NCI-H2081 treated with DMSO at 0.1 percent for 48 hours (cell line): ENCODE measurements around the gene F10.
"Not testable (repeated sequence)": the region's sequence is repeated elsewhere in the genome, so short reads cannot be mapped to it uniquely, and the experiment has no call there.

ENCODE experiments used
- DNase-seq: peaks from one replicate; lab custom pipeline; 2025; lab: John Stamatoyannopoulos, UW

Gene F10

GRCh38 chr13:113153810-113154748 is 31.5 kb downstream of the F10 start:
- no peak for DNase-seq

GRCh38 chr13:113155201-113155600 is 32.6 kb downstream of the F10 start:
- no peak for DNase-seq

- DNase-seq: no peak
These were observed 33.5 kb downstream of the F10 start for GRCh38 chr13:113155982-113156655.

GRCh38 chr13:113157206-113157928 is 34.8 kb downstream of the F10 start:
- no peak for DNase-seq

GRCh38 chr13:113157929-113158747 is 35.5 kb downstream of the F10 start, which contains the start of gene PROZ:
TSS of gene PROZ (plus strand) at chr13:113158648. CDS start at chr13:113158661, 13 bp downstream.
- DNase-seq: no peak

- no peak for DNase-seq
These were observed 36.3 kb downstream of the F10 start for GRCh38 chr13:113158946-113159345.

- DNase-seq: no peak
These were observed 37.1 kb downstream of the F10 start for GRCh38 chr13:113159701-113160100.

- DNase-seq: no peak
These were observed 38.4 kb downstream of the F10 start for GRCh38 chr13:113160983-113161382.

- no peak for DNase-seq
These were observed 38.8 kb downstream of the F10 start for GRCh38 chr13:113161433-113161832.

GRCh38 chr13:113161975-113162374 is 39.4 kb downstream of the F10 start:
- DNase-seq: not testable (repeated sequence)

- no peak for DNase-seq
These were observed 40.4 kb downstream of the F10 start for GRCh38 chr13:113162783-113163685.

- DNase-seq: no peak
These were observed 41.9 kb downstream of the F10 start for GRCh38 chr13:113164492-113164891.

- DNase-seq: no peak
These were observed 43.7 kb downstream of the F10 start for GRCh38 chr13:113166266-113166665.

GRCh38 chr13:113166681-113167080 is 44.1 kb downstream of the F10 start:
- DNase-seq: no peak

- no peak for DNase-seq
These were observed 44.6 kb downstream of the F10 start for GRCh38 chr13:113167155-113167554.

- DNase-seq: no peak
These were observed 45.0 kb downstream of the F10 start for GRCh38 chr13:113167575-113167974.

GRCh38 chr13:113168211-113168610 is 45.6 kb downstream of the F10 start:
- DNase-seq: no peak

GRCh38 chr13:113169277-113170272 is 47.0 kb downstream of the F10 start:
- DNase-seq: no peak

- no peak for DNase-seq
These were observed 47.9 kb downstream of the F10 start for GRCh38 chr13:113170511-113170910.
